Fibroblast of lung (primary cell): ENCODE data around the gene NBR1. TPM values are rescaled to one million over a fixed set of nuclear protein-coding genes. Genes with fewer than 3 reads are reported as not detected.
"Not testable (repeated sequence)": the region's sequence is repeated elsewhere in the genome, so short reads cannot be mapped to it uniquely, and the experiment has no call there.

Experiments
- DNase-seq, 2 donors: peaks; one replicate each; pipeline versions ENCODE4 v3.0.0 to v3.0.0-alpha.2; 2010; ENCODE audit warnings: low read depth in 2 of 2
- H2AFZ ChIP-seq: 2 replicates; pipeline ENCODE4 v1.5.1; 2012; ENCODE audit warnings: low read length, control low read depth, inconsistent platforms
- H3K27ac ChIP-seq: 2 replicates; pipeline ENCODE4 v1.5.1; 2011; ENCODE audit warnings: low read length, control low read depth; ENCODE audit not compliant: insufficient read depth
- H3K27me3 ChIP-seq: 2 replicates; pipeline ENCODE4 v1.5.1; 2011; ENCODE audit warnings: mild to moderate bottlenecking, low read length; ENCODE audit not compliant: control insufficient read depth, insufficient read depth
- H3K36me3 ChIP-seq: 2 replicates; pipeline ENCODE4 v1.5.1; 2011; ENCODE audit warnings: low read length; ENCODE audit not compliant: control insufficient read depth, insufficient read depth
- H3K4me1 ChIP-seq: 2 replicates; pipeline ENCODE4 v1.5.1; 2011; ENCODE audit warnings: low read length; ENCODE audit not compliant: control insufficient read depth, insufficient read depth; ENCODE audit errors: extremely low read depth
- H3K4me2 ChIP-seq: 2 replicates; pipeline ENCODE4 v1.5.1; 2011; ENCODE audit warnings: low read length, control low read depth; ENCODE audit not compliant: insufficient read depth; ENCODE audit errors: extremely low read depth
- H3K4me3 ChIP-seq, 4 experiments: fragments of 200-600 bp in 1 of 4; sonication (generic) in 1 of 4; replicated peaks in 1 of 4; 2 replicates each; pipeline ENCODE4 v1.5.1; 2011 to 2016; ENCODE audit warnings: low read length in 4 of 4, low read depth in 3 of 4, mild to moderate bottlenecking in 3 of 4, control low read depth in 2 of 4, inconsistent platforms in 1 of 4, mixed read lengths in 1 of 4; ENCODE audit not compliant: insufficient read depth in 1 of 4; ENCODE audit errors: control extremely low read depth in 1 of 4
- H3K79me2 ChIP-seq: 2 replicates; pipeline ENCODE4 v1.5.1; 2012; ENCODE audit warnings: mild to moderate bottlenecking, low read length, inconsistent platforms; ENCODE audit not compliant: control insufficient read depth, insufficient read depth
- H3K9ac ChIP-seq: 2 replicates; pipeline ENCODE4 v1.5.1; 2011; ENCODE audit warnings: mild to moderate bottlenecking, low read length, control low read depth; ENCODE audit not compliant: insufficient read depth
- H3K9me3 ChIP-seq: 2 replicates; pipeline ENCODE4 v1.5.1; 2012; ENCODE audit warnings: low read depth, low read length; ENCODE audit not compliant: control insufficient read depth, insufficient read depth
- H4K20me1 ChIP-seq: 2 replicates; pipeline ENCODE4 v1.5.1; 2011; ENCODE audit warnings: low read length; ENCODE audit not compliant: control insufficient read depth, insufficient read depth; ENCODE audit errors: extremely low read depth
- CTCF ChIP-seq, 2 donors: IDR thresholded peaks in 1 of 2; conservative IDR thresholded peaks in 1 of 2; 1 replicate in 1 of 2; 2 replicates in 1 of 2; pipeline ENCODE4 v1.5.1; 2011 to 2012; ENCODE audit warnings: low read length in 2 of 2, control low read depth in 1 of 2, inconsistent platforms in 1 of 2, low read depth in 1 of 2, mild to moderate bottlenecking in 1 of 2
- EZH2 ChIP-seq: IDR thresholded peaks from 2 replicates; pipeline ENCODE4 v1.5.1; 2012; ENCODE audit warnings: low read length, control low read depth, mild to moderate bottlenecking; ENCODE audit errors: missing control alignments
- polyA plus RNA-seq, 2 donors: library from polyadenylated mRNA; depleted of rRNA in 1 of 2; stranded (reverse) in 1 of 2; unstranded in 1 of 2; fragments of >200 nt; gene quantifications; 2 replicates each; pipeline ENCODE4 v1.2.1, GENCODE V29; 2011 to 2012; ENCODE audit warnings: missing spikeins in 1 of 2
- total RNA-seq: library from RNA; depleted of rRNA; stranded (reverse); fragments of >200 nt; gene quantifications from 2 replicates; pipeline ENCODE4 v1.2.1, GENCODE V29; 2014

The NBR1 gene
- total and polyA plus RNA-seq, 2 donors (not counting 1 experiment from before 2014, with no cell fraction given), result 91.8 to 134 TPM

GRCh38 chr17:43125967-43126910, 44.8 kb upstream of the NBR1 start:
- Histone ChIP-seq H3K4me1 (peaks cover 2% of the 10 kb centered on the region), H4K20me1 (no peaks in the 10 kb centered on the region), H3K27me3 (no peaks in the 10 kb centered on the region), H3K4me2 (peak overlapping the region; percentile 74), H3K4me3 (peak overlapping the region; percentile 67 to 99 (median 80)), H3K36me3 (no peaks in the 10 kb centered on the region), H3K9ac (peak overlapping the region; percentile 65), H3K79me2 (peaks cover 16% of the 10 kb centered on the region), H2AFZ (peak overlapping the region; percentile 64), H3K9me3 (no peaks in the 10 kb centered on the region), H3K27ac (peak overlapping the region; percentile 86)
- DNase-seq, result peak in 1 of 2 donors; percentile 6
- TF ChIP-seq EZH2 (no peak), CTCF (conservative IDR thresholded peaks at IDR 0.05 in 1 of 2, IDR thresholded peaks at IDR 0.05 in 1 of 2; ENCODE audit: low read depth in 1 of 2, low read length in 2 of 2) (no peak)

DNA sequence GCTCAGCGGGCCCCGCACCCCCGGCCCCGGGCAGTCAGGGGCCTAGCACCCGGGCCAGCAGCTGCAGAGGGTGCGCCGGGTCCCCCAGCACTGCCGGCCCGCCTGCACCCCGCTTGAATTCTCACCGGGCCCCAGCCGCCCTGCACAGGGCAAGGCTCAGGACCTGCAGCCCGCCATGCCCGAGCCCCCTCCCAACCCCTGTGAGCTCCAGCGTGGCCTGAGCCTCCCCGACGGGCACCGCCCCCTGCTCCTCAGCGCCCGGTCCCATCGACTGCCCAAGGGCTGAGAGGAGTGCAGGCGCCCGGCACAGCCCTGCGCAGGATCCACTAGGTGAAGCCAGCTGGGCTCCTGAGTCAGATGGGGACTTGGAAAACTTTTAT, 44.1 kb upstream of the NBR1 start:
- H3K9ac ChIP-seq, result no peak overlapping the region
- no peaks in the 10 kb centered on the region for H3K9me3 ChIP-seq
- H3K4me1 ChIP-seq, result peaks cover 2% of the 10 kb centered on the region
- no peak overlapping the region for H3K4me3 ChIP-seq
- DNase-seq, result no peak
- H3K36me3 ChIP-seq, result no peaks in the 10 kb centered on the region
- peaks cover 16% of the 10 kb centered on the region for H3K79me2 ChIP-seq
- no peak overlapping the region for H3K4me2 ChIP-seq
- no peak overlapping the region for H3K27ac ChIP-seq
- no peaks in the 10 kb centered on the region for H3K27me3 ChIP-seq
- no peak for TF ChIP-seq CTCF (conservative IDR thresholded peaks at IDR 0.05 in 1 of 2, IDR thresholded peaks at IDR 0.05 in 1 of 2; ENCODE audit: low read depth in 1 of 2, low read length in 2 of 2)
- TF ChIP-seq EZH2, result no peak
- H4K20me1 ChIP-seq, result no peaks in the 10 kb centered on the region
- no peak overlapping the region for H2AFZ ChIP-seq

DNA sequence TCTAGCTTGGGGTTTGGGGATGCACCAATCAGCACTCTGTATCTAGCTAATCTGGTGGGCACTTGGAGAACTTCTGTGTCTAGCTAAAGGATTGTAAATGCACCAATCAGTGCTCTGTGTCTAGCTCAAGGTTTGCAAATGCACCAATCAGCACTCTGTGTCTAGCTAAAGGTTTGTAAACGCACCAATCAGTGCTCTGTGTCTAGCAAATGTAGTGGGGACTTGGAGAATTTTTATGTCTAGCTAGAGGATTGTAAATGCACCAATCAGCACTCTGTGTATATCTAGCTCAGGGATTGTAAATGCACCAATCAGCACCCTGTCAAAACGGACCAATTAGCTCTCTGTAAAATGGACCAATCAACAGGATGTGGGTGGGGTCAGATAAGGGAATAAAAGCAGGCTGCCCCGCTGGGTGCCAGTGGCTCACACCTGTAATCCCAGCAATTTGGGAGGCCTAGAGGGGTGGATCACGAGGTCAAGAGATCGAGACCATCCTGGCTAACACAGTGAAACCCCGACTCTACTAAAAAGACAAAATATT, 43.6 kb upstream of the NBR1 start:
- not testable (repeated sequence) for H2AFZ ChIP-seq, H3K4me2 ChIP-seq, H3K9me3 ChIP-seq, H3K27ac ChIP-seq, H3K4me1 ChIP-seq, H3K27me3 ChIP-seq, H3K9ac ChIP-seq, DNase-seq, H3K4me3 ChIP-seq, H3K36me3 ChIP-seq, H4K20me1 ChIP-seq
- peaks cover 16% of the 10 kb centered on the region for H3K79me2 ChIP-seq
